ENCODE measurements around the gene INSRR. TPM values are rescaled to one million over a fixed set of nuclear protein-coding genes. Genes with fewer than 3 reads are reported as not detected.

The INSRR gene
- total RNA-seq, 1 donor from 2014 or later: 2.9 TPM

GRCh38 chr1:156851779-156852417, 7.0 kb downstream of the INSRR start:
- no peaks in the 10 kb centered on the region for H3K4me1 ChIP-seq
- TF ChIP-seq CTCF (IDR thresholded peaks at IDR 0.05): no peak
- no peak overlapping the region for H3K4me3 ChIP-seq
- intact Hi-C loops (cut with DNase I): no loop called here
- no peaks in the 10 kb centered on the region for H3K9me3 ChIP-seq
- H3K36me3 ChIP-seq: no peaks in the 10 kb centered on the region
- H3K27me3 ChIP-seq: no peaks in the 10 kb centered on the region
- H3K27ac ChIP-seq: no peak overlapping the region
- no peak for DNase-seq (ENCODE audit: low spot score in 2 of 2)

DNA sequence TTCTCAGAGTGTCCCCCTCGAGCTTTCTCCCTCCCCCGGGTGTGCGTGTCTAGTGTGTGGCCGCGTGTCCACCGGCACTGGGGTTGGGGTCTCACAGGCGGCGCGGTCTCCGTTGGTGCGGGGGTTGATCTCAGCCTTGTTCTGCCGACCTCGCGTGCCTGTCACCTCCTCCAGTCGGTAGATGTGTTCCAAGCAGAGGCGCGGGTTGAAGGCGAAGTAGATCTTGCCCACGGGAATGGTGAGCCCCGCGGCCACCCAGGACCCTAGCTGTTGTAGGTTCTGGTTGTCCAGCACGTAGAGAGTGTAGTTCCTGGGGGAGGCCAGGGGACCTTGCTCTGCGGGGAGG, 9.8 kb downstream of the INSRR start:
- no peaks in the 10 kb centered on the region for H3K36me3 ChIP-seq
- H3K4me3 ChIP-seq: no peak overlapping the region
- intact Hi-C loops (cut with DNase I): no loop called here
- H3K9me3 ChIP-seq: no peaks in the 10 kb centered on the region
- no peak overlapping the region for H3K27ac ChIP-seq
- H3K27me3 ChIP-seq: peaks cover 9% of the 10 kb centered on the region
- no peak for DNase-seq (ENCODE audit: low spot score in 2 of 2)
- TF ChIP-seq CTCF (IDR thresholded peaks at IDR 0.05): no peak
- H3K4me1 ChIP-seq: no peaks in the 10 kb centered on the region

DNA sequence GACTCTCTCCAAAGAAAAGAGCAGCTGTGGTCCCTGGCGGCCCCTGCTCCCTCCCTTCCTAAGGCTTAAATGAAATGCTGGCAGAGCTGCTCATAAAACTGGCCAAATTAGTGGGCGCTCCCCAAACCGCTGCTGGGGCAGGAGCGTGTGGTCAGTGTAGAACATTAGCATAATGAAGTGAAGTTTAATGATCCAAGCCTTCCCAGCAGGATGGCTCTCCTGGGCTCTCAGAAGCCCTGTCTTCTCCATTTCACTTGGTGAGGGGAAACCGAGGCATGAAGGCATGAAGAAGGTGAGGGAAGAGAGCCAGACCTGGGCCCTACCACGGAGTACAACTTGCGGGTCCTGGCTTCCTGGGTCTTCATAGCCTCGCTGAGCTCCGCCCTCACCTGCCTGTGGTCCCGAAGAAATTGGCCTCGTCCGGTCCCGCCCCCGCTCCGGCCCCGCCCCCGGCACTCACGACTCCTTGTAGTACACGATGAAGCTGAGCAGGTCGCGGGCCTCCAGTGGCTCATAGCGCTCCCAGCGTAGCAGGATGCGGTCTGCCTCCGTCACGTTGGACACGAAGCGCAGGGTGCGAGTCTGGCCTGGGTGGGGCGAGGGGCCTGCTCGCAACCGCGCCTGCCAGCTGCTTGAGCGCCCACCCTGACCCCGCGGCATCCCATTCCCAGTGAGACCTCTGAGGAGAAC, 10.3 kb downstream of the INSRR start:
- DNase-seq (ENCODE audit: low spot score in 2 of 2): no peak
- Histone ChIP-seq H3K27ac (no peak overlapping the region), H3K36me3 (no peaks in the 10 kb centered on the region), H3K4me1 (no peaks in the 10 kb centered on the region), H3K4me3 (no peak overlapping the region), H3K9me3 (no peaks in the 10 kb centered on the region), H3K27me3 (peaks cover 9% of the 10 kb centered on the region)
- intact Hi-C loops (cut with DNase I): no loop called here
- TF ChIP-seq CTCF (IDR thresholded peaks at IDR 0.05): no peak

DNA sequence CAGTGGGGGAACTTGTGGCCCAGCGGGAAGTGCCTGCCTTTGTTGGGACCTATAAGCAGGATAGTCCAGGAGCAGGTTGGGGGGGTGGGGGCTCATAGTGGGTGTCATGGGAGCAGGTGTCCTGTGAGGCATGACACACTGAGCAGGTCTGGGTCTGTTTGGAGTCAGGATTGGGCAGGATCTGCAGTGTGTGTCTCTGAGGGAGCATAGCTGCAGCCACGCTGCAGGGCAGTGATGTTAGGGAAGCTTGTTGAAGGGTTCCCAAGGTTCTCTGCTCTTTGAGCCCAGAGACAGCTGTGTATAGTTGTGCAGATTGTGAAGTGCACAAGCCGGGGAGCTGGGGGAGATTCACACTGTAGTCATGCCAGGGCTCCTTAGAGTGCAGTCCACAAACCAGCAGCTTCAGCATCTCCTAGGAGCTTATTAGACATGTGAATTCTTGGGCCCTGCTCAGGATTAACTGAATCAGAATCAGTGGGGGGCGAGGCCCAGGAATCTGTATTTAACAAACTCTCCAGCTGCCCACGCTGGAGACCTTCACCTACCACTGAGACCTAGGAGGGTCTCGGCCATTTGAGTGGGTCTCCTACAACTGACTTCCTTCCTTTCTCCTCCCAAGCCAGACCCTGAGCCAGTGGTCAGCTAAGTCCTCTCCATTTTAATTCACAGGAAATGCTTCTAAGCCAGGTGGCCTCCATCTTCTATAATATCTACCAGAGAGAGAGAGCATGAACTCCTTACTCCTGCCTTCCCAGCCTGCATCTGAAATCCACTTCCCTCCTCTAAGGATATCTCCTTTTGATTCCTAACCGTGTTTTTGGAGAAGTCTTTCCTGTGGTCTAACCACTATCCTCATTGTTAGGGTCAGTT, 11.1 kb downstream of the INSRR start:
- Histone ChIP-seq H3K27ac (no peak overlapping the region), H3K27me3 (peaks cover 9% of the 10 kb centered on the region), H3K9me3 (no peaks in the 10 kb centered on the region), H3K36me3 (no peaks in the 10 kb centered on the region), H3K4me1 (no peaks in the 10 kb centered on the region), H3K4me3 (no peak overlapping the region)
- TF ChIP-seq CTCF (IDR thresholded peaks at IDR 0.05): no peak
- no peak for DNase-seq (ENCODE audit: low spot score in 2 of 2)
- intact Hi-C loops (cut with DNase I): no loop called here

GRCh38 chr1:156846643-156847042, 12.3 kb downstream of the INSRR start:
- no peak for TF ChIP-seq CTCF (IDR thresholded peaks at IDR 0.05)
- no peaks in the 10 kb centered on the region for H3K9me3 ChIP-seq
- H3K27me3 ChIP-seq: peaks cover 9% of the 10 kb centered on the region
- intact Hi-C loops (cut with DNase I): no loop called here
- H3K4me3 ChIP-seq: no peak overlapping the region
- no peaks in the 10 kb centered on the region for H3K4me1 ChIP-seq
- no peak for DNase-seq (ENCODE audit: low spot score in 2 of 2)
- H3K27ac ChIP-seq: no peak overlapping the region
- no peaks in the 10 kb centered on the region for H3K36me3 ChIP-seq
